GM06990 (cell line): Measurements from ENCODE around the gene NPC1.
"Not testable (repeated sequence)": the region's sequence is repeated elsewhere in the genome, so short reads cannot be mapped to it uniquely, and the experiment has no call there.

Experiments used
- DNase-seq: peaks from one replicate; pipeline ENCODE4 v3.0.0-alpha.2; 2011; ENCODE audit not compliant: insufficient read length; ENCODE audit errors: extremely low read depth
- H3K27me3 ChIP-seq: replicated peaks from 2 replicates; pipeline ENCODE4 v1.6.0; 2011; ENCODE audit warnings: low read length; ENCODE audit not compliant: control insufficient read depth, insufficient read depth
- H3K36me3 ChIP-seq: 2 replicates; pipeline ENCODE4 v1.5.1; 2011; ENCODE audit warnings: low read length; ENCODE audit not compliant: control insufficient read depth, insufficient read depth
- H3K4me3 ChIP-seq: replicated peaks from 2 replicates; pipeline ENCODE4 v1.5.1; 2011; ENCODE audit warnings: low read depth, mild to moderate bottlenecking, control low read depth, low read length
- TF ChIP-seq, protein P1 (sequence below): IDR thresholded peaks from 2 replicates; pipeline ENCODE4 v1.5.1; 2011; ENCODE audit warnings: low read length, control low read depth, mild to moderate bottlenecking, inconsistent platforms; ENCODE audit not compliant: insufficient read depth, poor library complexity, severe bottlenecking

NPC1 gene

DNA sequence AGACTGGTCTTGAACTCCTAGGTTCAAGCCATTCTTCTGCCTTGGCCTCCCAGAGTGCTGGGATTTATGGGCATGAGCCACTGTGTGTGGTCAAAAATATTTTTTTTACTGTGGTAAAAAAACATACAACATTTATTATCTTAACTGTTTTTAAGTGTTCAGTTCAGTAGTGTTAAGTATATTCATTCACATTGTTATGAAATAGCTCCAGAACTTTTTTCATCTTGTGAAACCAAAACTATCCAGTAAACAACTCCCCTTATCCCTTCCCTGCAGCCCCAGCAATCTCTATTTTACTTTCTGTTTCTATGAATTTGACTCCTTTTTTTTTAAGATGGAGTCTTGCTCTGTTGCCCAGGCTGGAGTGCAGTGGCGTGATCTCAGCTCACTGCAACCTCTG is 73.7 kb downstream of the NPC1 start:
- H3K27me3 ChIP-seq, result no peaks in the 10 kb centered on the region
- H3K36me3 ChIP-seq, result peaks cover 17% of the 10 kb centered on the region
- DNase-seq, result no peak
- H3K4me3 ChIP-seq, result no peak overlapping the region
- TF ChIP-seq, protein P1, sequence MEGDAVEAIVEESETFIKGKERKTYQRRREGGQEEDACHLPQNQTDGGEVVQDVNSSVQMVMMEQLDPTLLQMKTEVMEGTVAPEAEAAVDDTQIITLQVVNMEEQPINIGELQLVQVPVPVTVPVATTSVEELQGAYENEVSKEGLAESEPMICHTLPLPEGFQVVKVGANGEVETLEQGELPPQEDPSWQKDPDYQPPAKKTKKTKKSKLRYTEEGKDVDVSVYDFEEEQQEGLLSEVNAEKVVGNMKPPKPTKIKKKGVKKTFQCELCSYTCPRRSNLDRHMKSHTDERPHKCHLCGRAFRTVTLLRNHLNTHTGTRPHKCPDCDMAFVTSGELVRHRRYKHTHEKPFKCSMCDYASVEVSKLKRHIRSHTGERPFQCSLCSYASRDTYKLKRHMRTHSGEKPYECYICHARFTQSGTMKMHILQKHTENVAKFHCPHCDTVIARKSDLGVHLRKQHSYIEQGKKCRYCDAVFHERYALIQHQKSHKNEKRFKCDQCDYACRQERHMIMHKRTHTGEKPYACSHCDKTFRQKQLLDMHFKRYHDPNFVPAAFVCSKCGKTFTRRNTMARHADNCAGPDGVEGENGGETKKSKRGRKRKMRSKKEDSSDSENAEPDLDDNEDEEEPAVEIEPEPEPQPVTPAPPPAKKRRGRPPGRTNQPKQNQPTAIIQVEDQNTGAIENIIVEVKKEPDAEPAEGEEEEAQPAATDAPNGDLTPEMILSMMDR, result no peak

DNA sequence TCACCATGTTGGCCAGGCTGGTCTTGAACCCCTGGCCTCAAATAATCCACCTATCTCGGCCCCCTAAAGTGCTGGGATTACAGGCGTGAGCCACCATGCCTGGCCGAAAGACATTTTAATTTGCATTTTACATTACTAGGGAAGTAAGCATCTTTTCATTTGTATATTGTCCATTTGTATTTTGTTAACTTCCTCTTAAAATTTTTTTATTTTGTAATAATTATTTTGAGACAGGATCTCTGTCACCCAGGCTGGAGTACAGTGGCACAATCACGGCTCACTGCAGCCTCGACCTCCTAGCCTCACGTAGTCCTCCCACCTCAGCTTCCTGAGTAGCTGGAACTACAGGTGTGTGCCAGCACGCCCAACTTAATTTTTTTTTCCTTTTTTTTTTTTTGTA is 74.1 kb downstream of the NPC1 start:
- peaks cover 16% of the 10 kb centered on the region for H3K36me3 ChIP-seq

DNA sequence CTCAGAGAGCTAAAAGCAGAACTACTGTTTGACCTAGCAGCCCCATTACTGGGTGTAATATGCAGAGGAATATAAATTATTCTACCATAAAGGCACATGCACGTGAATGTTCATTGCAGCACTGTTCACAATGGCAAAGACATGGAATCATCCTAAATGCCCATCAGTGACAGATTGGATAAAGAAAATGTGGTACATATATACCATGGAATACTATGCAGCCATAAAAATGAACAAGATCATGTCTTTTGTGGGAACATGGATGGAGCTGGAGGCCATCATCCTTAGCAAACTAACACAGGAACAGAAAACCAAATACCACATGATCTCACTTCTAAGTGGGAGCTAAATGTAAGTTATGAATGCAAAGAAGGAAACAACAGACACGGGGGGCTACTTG is 75.4 kb downstream of the NPC1 start:
- H3K36me3 ChIP-seq, result peaks cover 16% of the 10 kb centered on the region
- not testable (repeated sequence) for DNase-seq, H3K4me3 ChIP-seq, H3K27me3 ChIP-seq

More for the DNA sequence above, 74.1 kb downstream of the NPC1 start:
- not testable (repeated sequence) for H3K4me3 ChIP-seq, DNase-seq, H3K27me3 ChIP-seq

DNA sequence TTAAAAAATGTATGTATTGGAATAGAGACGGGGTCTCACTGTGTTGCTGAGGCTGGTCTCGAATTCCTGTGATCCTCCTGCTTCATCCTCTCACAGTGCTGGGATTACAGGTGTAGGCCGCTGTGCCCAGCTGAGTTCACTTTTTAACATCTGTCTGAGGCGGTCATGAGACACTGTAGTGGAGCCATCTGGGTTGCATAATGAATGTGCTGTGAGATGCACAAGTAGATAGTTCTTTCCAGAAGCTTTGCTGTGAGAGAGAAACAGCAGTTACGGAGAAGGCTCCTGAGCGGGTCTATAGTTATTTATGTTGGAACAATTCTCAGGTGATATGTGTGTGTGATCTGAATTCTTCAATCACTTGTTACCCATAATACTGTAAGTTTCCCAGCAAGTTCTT is 79.9 kb downstream of the NPC1 start:
- no peak overlapping the region for H3K4me3 ChIP-seq
- TF ChIP-seq, protein P1, result no peak
- H3K36me3 ChIP-seq, result peaks cover 12% of the 10 kb centered on the region
- no peaks in the 10 kb centered on the region for H3K27me3 ChIP-seq
- DNase-seq, result no peak

DNA sequence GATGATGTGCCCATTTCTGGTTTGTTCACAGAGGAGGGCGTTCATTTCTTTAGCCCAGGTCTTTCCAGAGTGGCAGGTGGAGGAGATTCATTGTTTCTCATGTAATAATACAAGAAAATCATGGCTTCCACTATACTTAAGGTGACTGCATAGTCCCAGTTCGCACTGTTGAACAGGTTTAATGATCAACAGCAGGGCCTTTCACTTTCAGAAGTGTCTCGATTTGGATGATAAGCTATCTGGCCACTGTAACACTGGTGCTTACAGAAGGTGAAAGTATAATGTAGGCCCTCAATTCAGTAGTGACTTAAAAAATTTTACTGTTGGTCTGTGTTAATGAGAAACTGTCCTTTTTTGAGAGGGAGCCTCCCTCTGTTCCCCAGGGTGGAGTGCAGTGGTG is 81.6 kb downstream of the NPC1 start:
- TF ChIP-seq, protein P1, result no peak
- no peaks in the 10 kb centered on the region for H3K27me3 ChIP-seq
- DNase-seq, result peak; percentile 46
- H3K36me3 ChIP-seq, result peaks cover 10% of the 10 kb centered on the region
- peak overlapping the region; percentile 76 for H3K4me3 ChIP-seq

DNA sequence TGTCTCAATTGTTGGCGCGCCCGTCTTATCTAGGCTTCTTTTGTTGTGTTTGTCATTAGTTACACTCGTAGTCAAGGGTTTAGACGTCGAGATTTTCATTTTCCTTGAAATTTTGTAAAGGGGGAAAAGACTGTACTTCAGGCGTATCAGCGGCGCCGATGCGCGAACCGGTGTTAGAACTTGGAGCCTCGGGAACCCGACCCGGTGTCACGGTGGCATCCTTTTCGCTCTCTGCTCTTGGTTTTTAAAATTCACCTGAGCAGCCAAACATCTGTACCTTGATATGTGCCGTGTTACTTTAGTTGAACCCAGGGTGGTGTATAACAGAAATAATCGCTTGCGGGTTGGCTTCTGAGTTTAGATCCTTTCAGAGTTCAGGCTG is 82.4 kb downstream of the NPC1 start:
- H3K4me3 ChIP-seq, result peak overlapping the region; percentile 76
- no peak for DNase-seq
- H3K36me3 ChIP-seq, result peaks cover 10% of the 10 kb centered on the region
- TF ChIP-seq, protein P1, result no peak
- no peaks in the 10 kb centered on the region for H3K27me3 ChIP-seq
